CD4-positive, CD25-positive, alpha-beta regulatory T cell (primary cell): ENCODE results near the gene STX4. TPM values are rescaled to one million over a fixed set of nuclear protein-coding genes. Genes with fewer than 3 reads are reported as not detected.
A peak's percentile ranks its signal among the peaks of the same experiment; 100 is the strongest.

ENCODE experiments used
- ATAC-seq, 2 donors: fragments of 150-1000 bp; cut with Tn5 transposase; one replicate each; pipeline ENCODE4 v1.10.0; 2021; ENCODE audit warnings: low read depth in 2 of 2, moderate number of reproducible peaks in 2 of 2, moderate library complexity in 1 of 2
- DNase-seq, 3 donors: peaks; one replicate each; pipeline versions ENCODE4 v3.0.0 to v3.0.0-alpha.2; 2012 to 2022; ENCODE audit warnings: mixed read lengths in 1 of 3
- H3K27ac ChIP-seq: one replicate; pipeline ENCODE4 v1.7.0; 2013; ENCODE audit warnings: mild to moderate bottlenecking, low read length; ENCODE audit not compliant: insufficient read depth, poor library complexity, severe bottlenecking
- H3K27me3 ChIP-seq: one replicate; pipeline ENCODE4 v1.7.0; 2013; ENCODE audit warnings: low read length; ENCODE audit not compliant: control insufficient read depth, insufficient read depth
- H3K36me3 ChIP-seq: one replicate; pipeline ENCODE4 v1.7.0; 2013; ENCODE audit warnings: mild to moderate bottlenecking, low read length, moderate library complexity; ENCODE audit not compliant: control insufficient read depth, insufficient read depth
- H3K4me1 ChIP-seq: 2 replicates; pipeline ENCODE4 v1.7.0; 2013; ENCODE audit warnings: mild to moderate bottlenecking, low read length; ENCODE audit not compliant: insufficient read depth, control insufficient read depth, poor library complexity, severe bottlenecking
- H3K4me3 ChIP-seq: one replicate; pipeline ENCODE4 v1.7.0; 2013; ENCODE audit warnings: low read depth, mild to moderate bottlenecking, low read length, moderate library complexity
- H3K9me3 ChIP-seq, 2 experiments: 1 replicate in 1 of 2; 2 replicates in 1 of 2; pipeline ENCODE4 v1.7.0; 2013; ENCODE audit warnings: low read length in 2 of 2, mild to moderate bottlenecking in 1 of 2, moderate library complexity in 1 of 2; ENCODE audit not compliant: control insufficient read depth in 2 of 2
- H3K27ac Mint-ChIP-seq, 3 donors: one replicate each; pipeline ENCODE4 v1.8.0; 2020 to 2022; ENCODE audit warnings: mild to moderate bottlenecking in 3 of 3, mixed read lengths in 3 of 3, moderate library complexity in 2 of 3
- H3K27me3 Mint-ChIP-seq: one replicate; pipeline ENCODE4 v1.8.0; 2022; ENCODE audit warnings: mild to moderate bottlenecking, mixed read lengths
- H3K36me3 Mint-ChIP-seq: one replicate; pipeline ENCODE4 v1.8.0; 2020; ENCODE audit warnings: mixed read lengths
- H3K4me1 Mint-ChIP-seq, 4 donors: one replicate each; pipeline ENCODE4 v1.8.0; 2020 to 2022; ENCODE audit warnings: mixed read lengths in 4 of 4, mild to moderate bottlenecking in 1 of 4
- H3K4me3 Mint-ChIP-seq, 4 donors: one replicate each; pipeline ENCODE4 v1.8.0; 2020 to 2022; ENCODE audit warnings: mild to moderate bottlenecking in 4 of 4, mixed read lengths in 4 of 4, moderate library complexity in 3 of 4
- H3K9me3 Mint-ChIP-seq, 7 donors: one replicate each; pipeline ENCODE4 v1.8.0; 2020 to 2022; ENCODE audit warnings: mixed read lengths in 7 of 7, mild to moderate bottlenecking in 3 of 7, moderate library complexity in 2 of 7
- polyA plus RNA-seq, 4 donors: library from polyadenylated mRNA; unstranded; fragments of 300-500 nt; fragmentation: Illumina TruSeq; gene quantifications; one replicate each; pipeline ENCODE4 v1.2.3, GENCODE V29; 2021
- total RNA-seq: library from RNA; stranded (reverse); gene quantifications from one replicate; pipeline ENCODE4 v1.2.3, GENCODE V29; 2022

Gene STX4
- total and polyA plus RNA-seq, 5 donors from 2014 or later = 19.1 to 80.7 (median 27.2) TPM

DNA sequence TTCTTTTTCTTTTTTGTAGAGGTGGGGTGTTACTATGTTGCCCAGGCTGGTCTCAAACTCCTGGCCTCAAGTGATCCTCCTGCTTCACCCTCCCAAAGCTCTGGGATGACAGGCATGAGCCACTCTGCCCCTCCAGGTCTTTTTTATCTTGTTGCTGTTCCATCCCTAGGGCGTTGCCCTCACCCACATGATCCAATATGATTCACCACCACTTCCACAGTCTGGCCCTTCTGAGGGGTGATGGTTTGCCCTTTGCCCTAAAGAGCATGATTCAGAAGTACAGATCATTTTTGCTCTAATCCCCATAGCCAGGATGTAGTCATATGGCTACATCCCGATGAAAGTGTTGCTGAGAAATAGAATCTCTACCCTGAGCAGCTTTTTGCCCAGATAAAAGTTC is 18.8 kb downstream of the STX4 start:
- H3K36me3 ChIP-seq = no peaks in the 10 kb centered on the region
- Mint-ChIP-seq H3K36me3 (peaks cover 4% of the 10 kb centered on the region), H3K27ac (no peak overlapping the region), H3K4me3 (no peak overlapping the region), H3K9me3 (no peaks in the 10 kb centered on the region), H3K27me3 (no peaks in the 10 kb centered on the region), H3K4me1 (peaks cover 0 to 2% (median 0%) of the 10 kb centered on the region in 4 donors)
- H3K4me1 ChIP-seq = no peaks in the 10 kb centered on the region
- no peak overlapping the region for H3K27ac ChIP-seq
- H3K9me3 ChIP-seq = no peaks in the 10 kb centered on the region
- no peak overlapping the region for H3K4me3 ChIP-seq
- H3K27me3 ChIP-seq = no peaks in the 10 kb centered on the region
- DNase-seq = no peak
- ATAC-seq = no peak

DNA sequence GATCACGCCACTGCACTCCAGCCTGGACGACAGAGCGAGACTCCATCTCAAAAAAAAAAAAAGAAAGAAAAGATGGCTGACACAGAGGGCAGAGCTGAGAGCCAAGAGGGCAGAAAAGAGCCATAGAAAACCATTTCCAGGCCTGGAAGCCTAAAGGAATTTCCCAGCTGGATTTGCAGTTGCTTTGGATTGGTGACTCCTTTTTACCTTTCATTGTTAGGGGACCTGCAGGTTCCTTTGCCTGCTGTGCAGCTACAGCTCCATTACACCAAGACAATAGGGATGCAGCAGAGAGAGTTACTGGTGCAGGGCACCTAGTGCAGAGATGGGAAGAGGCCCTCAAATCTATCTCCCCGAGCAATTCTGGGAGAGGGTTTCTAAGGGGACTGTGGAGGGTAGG is 22.3 kb downstream of the STX4 start:
- peaks cover 8% of the 10 kb centered on the region for H3K36me3 Mint-ChIP-seq
- Histone ChIP-seq H3K9me3 (no peaks in the 10 kb centered on the region), H3K27ac (no peak overlapping the region), H3K4me1 (no peaks in the 10 kb centered on the region), H3K4me3 (no peak overlapping the region), H3K36me3 (no peaks in the 10 kb centered on the region), H3K27me3 (no peaks in the 10 kb centered on the region)
- no peak for ATAC-seq
- H3K9me3 Mint-ChIP-seq = no peaks in the 10 kb centered on the region
- H3K27ac Mint-ChIP-seq = no peak overlapping the region
- no peak for DNase-seq
- H3K4me3 Mint-ChIP-seq = no peak overlapping the region
- H3K4me1 Mint-ChIP-seq = peaks cover 0 to 2% (median 0%) of the 10 kb centered on the region in 4 donors
- H3K27me3 Mint-ChIP-seq = no peaks in the 10 kb centered on the region

- Mint-ChIP-seq H3K27ac (no peak overlapping the region), H3K36me3 (peaks cover 11% of the 10 kb centered on the region), H3K4me1 (peaks cover 0 to 31% (median 20%) of the 10 kb centered on the region in 4 donors), H3K4me3 (no peak overlapping the region), H3K27me3 (no peaks in the 10 kb centered on the region), H3K9me3 (no peaks in the 10 kb centered on the region)
- H3K9me3 ChIP-seq = no peaks in the 10 kb centered on the region
- peaks cover 22% of the 10 kb centered on the region for H3K4me1 ChIP-seq
- H3K27ac ChIP-seq = no peak overlapping the region
- H3K27me3 ChIP-seq = no peaks in the 10 kb centered on the region
- no peak for ATAC-seq
- H3K36me3 ChIP-seq = no peaks in the 10 kb centered on the region
- no peak overlapping the region for H3K4me3 ChIP-seq
- DNase-seq = no peak
Measured at GRCh38 chr16:31061126-31061812, 27.9 kb downstream of the STX4 start.

DNA sequence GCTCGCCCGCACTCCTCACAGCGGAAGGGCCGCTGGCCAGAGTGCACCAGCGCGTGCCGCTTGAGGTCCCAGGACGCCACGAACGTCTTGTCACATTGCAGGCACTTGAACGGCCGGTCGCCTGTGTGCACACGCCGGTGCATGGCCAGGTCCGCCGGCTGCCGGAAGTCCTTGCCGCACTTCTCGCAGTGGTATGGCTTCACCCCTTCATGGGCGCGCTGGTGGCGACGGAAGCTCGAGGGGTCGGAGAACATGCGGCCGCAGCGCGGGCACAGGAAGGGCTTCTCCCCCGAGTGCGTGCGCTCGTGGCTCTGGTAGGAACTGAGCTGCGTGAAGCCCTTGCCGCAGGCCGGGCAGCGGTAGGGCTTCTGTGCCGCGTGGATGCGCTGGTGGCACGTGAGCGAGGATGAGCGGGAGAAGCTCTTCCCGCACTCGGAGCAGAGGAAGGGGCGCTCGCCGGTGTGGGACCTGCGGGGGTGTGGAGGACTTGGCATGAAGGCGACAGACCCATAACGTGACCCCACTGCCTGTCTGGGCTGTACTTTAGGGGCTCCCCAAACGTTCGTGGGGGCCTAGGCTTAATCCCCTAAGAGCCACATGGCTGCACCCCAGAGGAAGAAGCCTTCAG is 28.6 kb downstream of the STX4 start:
- no peak overlapping the region for H3K27ac Mint-ChIP-seq
- no peak overlapping the region for H3K4me3 Mint-ChIP-seq

DNA sequence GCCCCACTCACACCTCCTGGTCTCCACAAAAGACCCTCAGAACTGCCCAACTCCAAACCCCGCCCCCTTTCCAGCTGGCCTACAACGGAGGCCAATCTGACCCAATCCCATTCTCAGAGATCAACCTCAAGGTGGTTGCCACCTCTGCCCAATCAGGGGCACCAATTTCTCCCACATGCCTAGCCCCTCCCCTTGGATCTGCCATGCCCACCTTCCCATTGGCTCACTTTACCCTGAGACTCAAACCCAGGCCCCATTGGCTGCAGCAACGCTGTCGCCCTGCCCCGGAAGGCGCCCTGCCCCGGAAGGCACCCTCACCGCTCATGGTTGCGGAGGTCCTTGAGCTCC is 30.1 kb downstream of the STX4 start:
- H3K27me3 Mint-ChIP-seq = no peaks in the 10 kb centered on the region
- H3K4me1 Mint-ChIP-seq = peaks cover 0 to 37% (median 25%) of the 10 kb centered on the region in 4 donors
- peak overlapping the region in 1 of 4 donors; percentile 23 for H3K4me3 Mint-ChIP-seq
- no peaks in the 10 kb centered on the region for H3K27me3 ChIP-seq
- H3K27ac ChIP-seq = no peak overlapping the region
- peak overlapping the region in 1 of 3 donors; percentile 81 for H3K27ac Mint-ChIP-seq
- no peak for ATAC-seq
- DNase-seq = no peak
- no peaks in the 10 kb centered on the region for H3K36me3 ChIP-seq
- H3K4me1 ChIP-seq = peaks cover 22% of the 10 kb centered on the region
- H3K9me3 Mint-ChIP-seq = no peaks in the 10 kb centered on the region
- H3K9me3 ChIP-seq = no peaks in the 10 kb centered on the region
- no peak overlapping the region for H3K4me3 ChIP-seq
- peaks cover 11% of the 10 kb centered on the region for H3K36me3 Mint-ChIP-seq

More for the DNA sequence above, 28.6 kb downstream of the STX4 start:
- Histone ChIP-seq H3K4me1 (peaks cover 22% of the 10 kb centered on the region), H3K36me3 (no peaks in the 10 kb centered on the region), H3K4me3 (no peak overlapping the region), H3K27me3 (no peaks in the 10 kb centered on the region), H3K9me3 (no peaks in the 10 kb centered on the region), H3K27ac (no peak overlapping the region)
- no peaks in the 10 kb centered on the region for H3K27me3 Mint-ChIP-seq
- H3K4me1 Mint-ChIP-seq = peaks cover 0 to 35% (median 23%) of the 10 kb centered on the region in 4 donors
- peaks cover 11% of the 10 kb centered on the region for H3K36me3 Mint-ChIP-seq
- H3K9me3 Mint-ChIP-seq = no peaks in the 10 kb centered on the region
- no peak for ATAC-seq
- DNase-seq = no peak

GRCh38 chr16:31063843-31064611 is 30.7 kb downstream of the STX4 start:
- peak overlapping the region in 2 of 3 donors; percentile 65 to 81 for H3K27ac Mint-ChIP-seq
- no peaks in the 10 kb centered on the region for H3K9me3 ChIP-seq
- H3K4me1 ChIP-seq = peaks cover 22% of the 10 kb centered on the region
- H3K36me3 Mint-ChIP-seq = peaks cover 11% of the 10 kb centered on the region
- H3K27me3 Mint-ChIP-seq = no peaks in the 10 kb centered on the region
- no peak overlapping the region for H3K4me3 ChIP-seq
- no peaks in the 10 kb centered on the region for H3K36me3 ChIP-seq
- H3K27me3 ChIP-seq = no peaks in the 10 kb centered on the region
- peaks cover 0 to 42% (median 27%) of the 10 kb centered on the region in 4 donors for H3K4me1 Mint-ChIP-seq
- peak overlapping the region in 3 of 4 donors; percentile 32 to 60 (median 52) for H3K4me3 Mint-ChIP-seq
- H3K9me3 Mint-ChIP-seq = no peaks in the 10 kb centered on the region
- DNase-seq = peak in 1 of 3 donors; percentile 22
- H3K27ac ChIP-seq = no peak overlapping the region
- ATAC-seq = peak in 1 of 2 donors; percentile 12

GRCh38 chr16:31064882-31065461 is 31.6 kb downstream of the STX4 start:
- no peaks in the 10 kb centered on the region for H3K36me3 ChIP-seq
- H3K27ac Mint-ChIP-seq = peak overlapping the region; percentile 20 to 81 (median 65)
- ATAC-seq = no peak
- no peaks in the 10 kb centered on the region for H3K9me3 ChIP-seq
- DNase-seq = no peak
- no peak overlapping the region for H3K27ac ChIP-seq
- peaks cover 11% of the 10 kb centered on the region for H3K36me3 Mint-ChIP-seq
- peaks cover 22% of the 10 kb centered on the region for H3K4me1 ChIP-seq
- peaks cover 0 to 44% (median 31%) of the 10 kb centered on the region in 4 donors for H3K4me1 Mint-ChIP-seq
- peak overlapping the region in 3 of 4 donors; percentile 12 to 60 (median 52) for H3K4me3 Mint-ChIP-seq
- no peaks in the 10 kb centered on the region for H3K9me3 Mint-ChIP-seq
- no peaks in the 10 kb centered on the region for H3K27me3 ChIP-seq
- H3K27me3 Mint-ChIP-seq = no peaks in the 10 kb centered on the region
- H3K4me3 ChIP-seq = no peak overlapping the region
